Neural progenitor cell (in vitro differentiated cells): ENCODE data around the gene CIBAR2. TPM values are rescaled to one million over a fixed set of nuclear protein-coding genes. Genes with fewer than 3 reads are reported as not detected.

Experiments used
- DNase-seq: peaks from one replicate; pipeline ENCODE4 v3.0.0-alpha.2; 2016; ENCODE audit warnings: low spot score
- H2AFZ ChIP-seq: fragments of 200-600 bp; sonication (generic); replicated peaks from 2 replicates; pipeline ENCODE4 v1.6.1; 2016; ENCODE audit warnings: antibody characterized with exemption
- H3F3A ChIP-seq: fragments of 200-600 bp; sonication (generic); 2 replicates; pipeline ENCODE4 v1.6.1; 2016; ENCODE audit warnings: antibody characterized with exemption, low read depth
- H3K27ac ChIP-seq: fragments of 200-600 bp; sonication (generic); 2 replicates; pipeline ENCODE4 v1.5.1; 2016; ENCODE audit warnings: mild to moderate bottlenecking
- H3K27me3 ChIP-seq: fragments of 200-600 bp; sonication (generic); 2 replicates; pipeline ENCODE4 v1.6.1; 2016; ENCODE audit warnings: mild to moderate bottlenecking, moderate library complexity
- H3K36me3 ChIP-seq: fragments of 200-600 bp; sonication (generic); 2 replicates; pipeline ENCODE4 v1.5.1; 2016
- H3K4me1 ChIP-seq: fragments of 200-600 bp; sonication (generic); 2 replicates; pipeline ENCODE4 v1.6.1; 2016; ENCODE audit warnings: mixed run types
- H3K4me2 ChIP-seq: fragments of 200-600 bp; sonication (generic); 2 replicates; pipeline ENCODE4 v1.6.1; 2016
- H3K4me3 ChIP-seq: fragments of 200-600 bp; sonication (generic); 2 replicates; pipeline ENCODE4 v1.5.1; 2016
- H3K79me2 ChIP-seq: fragments of 200-600 bp; sonication (generic); 2 replicates; pipeline ENCODE4 v1.6.1; 2016; ENCODE audit warnings: low read depth
- H3K9ac ChIP-seq: fragments of 200-600 bp; sonication (generic); 2 replicates; pipeline ENCODE4 v1.6.1; 2016
- H3K9me3 ChIP-seq: fragments of 200-600 bp; sonication (generic); 2 replicates; pipeline ENCODE4 v1.5.1; 2016; ENCODE audit warnings: low read depth
- H4K20me1 ChIP-seq: fragments of 200-600 bp; sonication (generic); 2 replicates; pipeline ENCODE4 v1.6.1; 2016; ENCODE audit warnings: low read depth
- H3K27ac Mint-ChIP-seq: 3 replicates; pipeline ENCODE4 v1.8.0; 2021; ENCODE audit warnings: mixed read lengths
- H3K27me3 Mint-ChIP-seq: 2 replicates; pipeline ENCODE4 v1.8.0; 2022; ENCODE audit warnings: low read depth, mild to moderate bottlenecking, inconsistent platforms, moderate library complexity, mixed read lengths; ENCODE audit not compliant: insufficient read depth
- H3K36me3 Mint-ChIP-seq: 3 replicates; pipeline ENCODE4 v1.8.0; 2021; ENCODE audit warnings: mixed read lengths
- H3K4me1 Mint-ChIP-seq: 3 replicates; pipeline ENCODE4 v1.8.0; 2021; ENCODE audit warnings: mixed read lengths
- H3K4me3 Mint-ChIP-seq: 3 replicates; pipeline ENCODE4 v1.8.0; 2021; ENCODE audit warnings: mild to moderate bottlenecking, moderate library complexity, mixed read lengths
- H3K9me3 Mint-ChIP-seq: 3 replicates; pipeline ENCODE4 v1.8.0; 2020; ENCODE audit warnings: mixed read lengths
- EZH2 ChIP-seq: fragments of 200-600 bp; sonication (generic); IDR thresholded peaks from 2 replicates; pipeline ENCODE4 v1.6.1; 2017; ENCODE audit warnings: antibody characterized with exemption, mild to moderate bottlenecking, moderate library complexity
- EZH2phosphoT487 ChIP-seq: fragments of 200-600 bp; sonication (generic); IDR thresholded peaks from 2 replicates; pipeline ENCODE4 v1.6.1; 2017; ENCODE audit warnings: antibody characterized with exemption
- total RNA-seq: library from RNA; depleted of rRNA; stranded (reverse); fragments of >200 nt; gene quantifications from 2 replicates; pipeline ENCODE4 v1.2.3, GENCODE V29; 2015; ENCODE audit warnings: low replicate concordance
- TF ChIP-seq, protein P1 (sequence below): fragments of 200-600 bp; sonication (generic); IDR thresholded peaks from 2 replicates; pipeline ENCODE4 v1.5.1; 2017; ENCODE audit warnings: antibody characterized with exemption, mild to moderate bottlenecking

The CIBAR2 gene
- total RNA-seq, 1 donor from 2014 or later = not detected

DNA sequence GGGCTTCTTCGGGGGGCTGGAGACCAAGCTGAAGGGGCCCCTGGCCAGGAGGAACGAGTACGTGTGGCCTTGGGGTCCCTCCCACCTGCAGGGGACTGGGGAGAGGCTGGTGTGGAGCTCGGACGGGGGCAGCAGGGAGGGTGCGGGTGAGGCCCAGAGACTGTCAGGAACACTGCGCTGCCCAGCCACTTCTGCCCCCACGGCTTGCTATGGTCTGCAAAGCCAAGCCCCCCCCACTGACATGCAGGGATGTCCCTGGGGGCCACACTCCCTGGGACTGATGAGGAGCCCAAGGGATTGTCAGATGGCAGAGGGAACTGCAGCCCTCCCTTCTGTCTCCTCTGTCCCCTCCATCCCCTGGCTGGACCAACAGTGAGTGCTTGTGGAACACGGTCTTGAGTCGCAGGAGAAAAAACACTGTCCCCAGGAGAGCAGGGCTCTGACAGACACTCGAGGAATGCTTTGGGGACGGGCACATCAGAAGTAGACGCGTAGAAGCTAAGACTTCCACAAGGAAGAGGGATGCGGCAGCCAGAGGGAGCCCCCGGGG lies 34.6 kb downstream of the CIBAR2 start:
- H3K4me3 ChIP-seq = no peak overlapping the region
- Mint-ChIP-seq H3K4me1 (peaks cover 25% of the 10 kb centered on the region), H3K27me3 (peaks cover 7% of the 10 kb centered on the region), H3K4me3 (no peak overlapping the region), H3K9me3 (no peaks in the 10 kb centered on the region), H3K36me3 (peaks cover 13% of the 10 kb centered on the region), H3K27ac (no peak overlapping the region)
- H3K9me3 ChIP-seq = no peaks in the 10 kb centered on the region
- no peak overlapping the region for H3K27ac ChIP-seq
- peaks cover 27% of the 10 kb centered on the region for H3K27me3 ChIP-seq
- H4K20me1 ChIP-seq = no peaks in the 10 kb centered on the region
- H3K4me1 ChIP-seq = peaks cover 37% of the 10 kb centered on the region
- no peak overlapping the region for H3K9ac ChIP-seq
- no peaks in the 10 kb centered on the region for H3K79me2 ChIP-seq
- H3K4me2 ChIP-seq = no peak overlapping the region
- no peaks in the 10 kb centered on the region for H3K36me3 ChIP-seq
- TF ChIP-seq, protein P1, sequence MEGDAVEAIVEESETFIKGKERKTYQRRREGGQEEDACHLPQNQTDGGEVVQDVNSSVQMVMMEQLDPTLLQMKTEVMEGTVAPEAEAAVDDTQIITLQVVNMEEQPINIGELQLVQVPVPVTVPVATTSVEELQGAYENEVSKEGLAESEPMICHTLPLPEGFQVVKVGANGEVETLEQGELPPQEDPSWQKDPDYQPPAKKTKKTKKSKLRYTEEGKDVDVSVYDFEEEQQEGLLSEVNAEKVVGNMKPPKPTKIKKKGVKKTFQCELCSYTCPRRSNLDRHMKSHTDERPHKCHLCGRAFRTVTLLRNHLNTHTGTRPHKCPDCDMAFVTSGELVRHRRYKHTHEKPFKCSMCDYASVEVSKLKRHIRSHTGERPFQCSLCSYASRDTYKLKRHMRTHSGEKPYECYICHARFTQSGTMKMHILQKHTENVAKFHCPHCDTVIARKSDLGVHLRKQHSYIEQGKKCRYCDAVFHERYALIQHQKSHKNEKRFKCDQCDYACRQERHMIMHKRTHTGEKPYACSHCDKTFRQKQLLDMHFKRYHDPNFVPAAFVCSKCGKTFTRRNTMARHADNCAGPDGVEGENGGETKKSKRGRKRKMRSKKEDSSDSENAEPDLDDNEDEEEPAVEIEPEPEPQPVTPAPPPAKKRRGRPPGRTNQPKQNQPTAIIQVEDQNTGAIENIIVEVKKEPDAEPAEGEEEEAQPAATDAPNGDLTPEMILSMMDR = no peak
- TF ChIP-seq EZH2phosphoT487 = no peak
- TF ChIP-seq EZH2 = no peak
- H2AFZ ChIP-seq = no peak overlapping the region
- peaks cover 20% of the 10 kb centered on the region for H3F3A ChIP-seq
- DNase-seq = no peak

DNA sequence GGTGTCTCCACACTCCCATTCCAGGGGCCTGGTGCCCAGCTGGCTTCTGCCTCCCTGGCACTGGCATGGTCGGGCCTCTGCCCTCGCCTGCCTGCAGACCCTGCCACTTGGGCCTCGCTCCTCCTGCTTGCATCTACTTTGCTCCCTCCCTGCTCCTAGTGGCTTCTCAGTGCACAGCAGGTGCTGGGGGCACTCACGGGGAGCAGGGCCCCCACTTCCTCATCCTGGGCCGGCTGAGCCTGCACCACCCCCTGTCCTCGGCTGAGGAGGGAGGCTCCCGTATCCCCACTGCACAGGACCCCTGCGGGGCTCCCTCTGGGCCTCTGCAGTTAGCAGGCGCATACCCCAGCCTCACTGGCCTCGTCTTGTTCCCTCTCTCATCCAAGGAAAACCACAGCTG lies 35.2 kb downstream of the CIBAR2 start:
- H3K27ac ChIP-seq = no peak overlapping the region
- TF ChIP-seq EZH2phosphoT487 (no peak), EZH2 (no peak)
- peaks cover 13% of the 10 kb centered on the region for H3K36me3 Mint-ChIP-seq
- no peak overlapping the region for H3K4me3 Mint-ChIP-seq
- peaks cover 31% of the 10 kb centered on the region for H3K4me1 ChIP-seq
- peaks cover 14% of the 10 kb centered on the region for H3F3A ChIP-seq
- H3K4me2 ChIP-seq = no peak overlapping the region
- no peak for DNase-seq
- H3K27me3 ChIP-seq = peaks cover 21% of the 10 kb centered on the region
- H3K79me2 ChIP-seq = no peaks in the 10 kb centered on the region
- H3K4me1 Mint-ChIP-seq = peaks cover 20% of the 10 kb centered on the region
- H3K27me3 Mint-ChIP-seq = peaks cover 4% of the 10 kb centered on the region
- H3K9me3 ChIP-seq = no peaks in the 10 kb centered on the region
- no peaks in the 10 kb centered on the region for H3K36me3 ChIP-seq
- no peaks in the 10 kb centered on the region for H4K20me1 ChIP-seq
- no peak overlapping the region for H3K27ac Mint-ChIP-seq
- no peak overlapping the region for H2AFZ ChIP-seq
- H3K4me3 ChIP-seq = no peak overlapping the region
- H3K9ac ChIP-seq = no peak overlapping the region
- H3K9me3 Mint-ChIP-seq = no peaks in the 10 kb centered on the region

DNA sequence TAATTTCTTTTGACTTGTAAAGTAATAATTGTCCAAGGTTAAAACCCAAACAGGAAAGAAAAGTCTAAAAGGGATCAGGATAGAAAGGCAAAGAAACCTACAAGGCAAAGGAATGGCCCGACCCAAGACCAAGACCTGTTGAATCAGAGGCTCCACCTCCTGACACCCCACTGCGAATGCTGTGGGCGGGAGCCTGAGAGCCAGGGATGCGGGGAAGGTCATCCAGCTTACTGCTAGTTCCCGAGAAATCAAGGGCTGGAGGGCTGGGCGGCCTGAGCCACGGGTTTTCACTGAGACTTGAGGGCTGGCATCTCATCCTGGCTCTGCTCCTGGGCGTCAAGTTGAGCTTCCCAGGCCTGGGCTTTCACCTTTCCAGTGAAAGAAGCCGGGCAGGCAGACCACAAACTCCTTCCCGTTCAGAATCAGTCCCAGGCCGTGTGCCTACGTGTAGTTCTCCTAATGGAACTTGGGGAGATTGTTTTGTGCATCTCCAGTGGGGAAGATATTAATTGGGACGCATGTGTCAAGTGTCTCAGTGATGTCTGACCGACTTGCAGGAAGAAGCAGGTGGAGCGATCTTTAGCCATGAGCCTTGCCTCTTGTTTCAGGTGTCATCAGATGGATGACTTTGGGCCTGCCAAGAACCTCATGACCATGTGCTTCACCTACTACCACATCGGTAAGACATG lies 36.9 kb downstream of the CIBAR2 start:
- Mint-ChIP-seq H3K27ac (no peak overlapping the region), H3K4me1 (peaks cover 8% of the 10 kb centered on the region)
- no peak overlapping the region for H3K4me2 ChIP-seq

More for the DNA sequence above, 36.9 kb downstream of the CIBAR2 start:
- H2AFZ ChIP-seq = no peak overlapping the region
- H3K27me3 ChIP-seq = peaks cover 15% of the 10 kb centered on the region
- no peaks in the 10 kb centered on the region for H3K9me3 ChIP-seq
- H3K36me3 Mint-ChIP-seq = peaks cover 13% of the 10 kb centered on the region
- peaks cover 14% of the 10 kb centered on the region for H3K4me1 ChIP-seq
- no peaks in the 10 kb centered on the region for H3F3A ChIP-seq
- no peaks in the 10 kb centered on the region for H3K79me2 ChIP-seq
- H4K20me1 ChIP-seq = no peaks in the 10 kb centered on the region
- no peaks in the 10 kb centered on the region for H3K36me3 ChIP-seq
- no peak for TF ChIP-seq EZH2
- no peak for TF ChIP-seq EZH2phosphoT487
- TF ChIP-seq, protein P1 = no peak
- DNase-seq = peak; percentile 75
- H3K9me3 Mint-ChIP-seq = no peaks in the 10 kb centered on the region
- H3K9ac ChIP-seq = no peak overlapping the region
- peak overlapping the region; percentile 16 for H3K4me3 Mint-ChIP-seq
- H3K27me3 Mint-ChIP-seq = no peaks in the 10 kb centered on the region
- no peak overlapping the region for H3K4me3 ChIP-seq
- no peak overlapping the region for H3K27ac ChIP-seq
